Thyroid gland (tissue), 4 donors: Measurements from ENCODE around the gene ANTXR2. TPM values are rescaled to one million over a fixed set of nuclear protein-coding genes. Genes with fewer than 3 reads are reported as not detected.

Experiments
- DNase-seq, 2 donors: peaks; one replicate each; pipeline ENCODE4 v3.0.0-alpha.2; 2019
- H3K27ac ChIP-seq, 3 donors: fragments of 200-600 bp; sonication (generic); 1 replicate in 2 of 3; 2 replicates in 1 of 3; pipeline ENCODE4 v1.5.1; 2016 to 2019; ENCODE audit warnings: mild to moderate bottlenecking in 1 of 3, moderate library complexity in 1 of 3
- H3K27me3 ChIP-seq: fragments of 200-600 bp; sonication (generic); one replicate; pipeline ENCODE4 v1.5.1; 2019
- H3K36me3 ChIP-seq, 2 donors: fragments of 200-600 bp; sonication (generic); one replicate each; pipeline ENCODE4 v1.5.1; 2016 to 2019
- H3K4me1 ChIP-seq, 2 donors: fragments of 200-600 bp; sonication (generic); one replicate each; pipeline ENCODE4 v1.5.1; 2017 to 2019
- H3K4me3 ChIP-seq, 3 donors: fragments of 200-600 bp; sonication (generic); replicated peaks in 1 of 3; 1 replicate in 2 of 3; 2 replicates in 1 of 3; pipeline ENCODE4 v1.5.1; 2016; ENCODE audit warnings: mild to moderate bottlenecking in 1 of 3
- H3K9me3 ChIP-seq: fragments of 200-600 bp; sonication (generic); one replicate; pipeline ENCODE4 v1.5.1; 2017
- POLR2A ChIP-seq, 2 donors: fragments of 450-650 bp; IDR thresholded peaks; one replicate each; pipeline ENCODE4 v1.6.1; 2017; ENCODE audit warnings: antibody characterized with exemption in 2 of 2, mild to moderate bottlenecking in 2 of 2, moderate library complexity in 1 of 2
- WGBS, 2 donors: methylation state at CpG; one replicate each; pipeline ENCODE4 v1.1.5; 2017; 5-methylcytosine and 5-hydroxymethylcytosine counted together
- intact Hi-C: fragments of 100-400 bp; cut with DNase I; formaldehyde crosslinking; loops from one replicate; pipeline ENCODE4 v1.15.1; 2023
- total RNA-seq, 4 donors: library from RNA; depleted of rRNA; stranded (reverse); fragments of >200 nt; gene quantifications; one replicate each; pipeline ENCODE4 v1.2.3, GENCODE V29; 2016
- TF ChIP-seq, protein P1 (sequence below), 6 experiments: fragments of 200-600 bp in 3 of 6; fragments of 450-650 bp in 3 of 6; sonication (generic) in 3 of 6; IDR thresholded peaks; one replicate each; pipeline ENCODE4 v1.5.1; 2016 to 2019; ENCODE audit warnings: antibody characterized with exemption in 6 of 6, mild to moderate bottlenecking in 2 of 6, inconsistent platforms in 1 of 6, moderate library complexity in 1 of 6

ANTXR2 gene
- total RNA-seq, 4 donors from 2014 or later: 21.2 to 46.1 (median 24.3) TPM

DNA sequence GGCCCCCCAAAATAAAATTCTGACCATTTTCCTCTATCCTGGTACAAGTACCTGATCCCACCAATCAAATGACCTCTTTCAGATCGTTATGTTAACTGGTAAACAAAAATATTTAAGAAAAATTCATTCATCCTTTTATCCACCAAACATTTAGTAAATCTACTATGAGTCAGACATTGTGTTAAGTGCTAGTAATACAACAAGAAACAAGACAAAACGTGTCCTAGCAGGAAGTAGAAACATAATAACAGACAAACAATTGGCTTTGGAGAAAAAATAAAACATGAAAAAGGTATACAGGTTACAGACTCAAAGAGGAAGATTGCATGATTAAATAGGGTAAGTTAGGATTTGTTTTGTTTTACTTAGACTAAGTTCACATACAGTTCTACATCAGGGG, 43.7 kb downstream of the ANTXR2 start:
- Histone ChIP-seq H3K36me3 (peaks cover 0 to 1% of the 10 kb centered on the region in 2 donors), H3K9me3 (no peaks in the 10 kb centered on the region), H3K4me3 (no peak overlapping the region), H3K27ac (no peak overlapping the region), H3K4me1 (no peaks in the 10 kb centered on the region), H3K27me3 (no peaks in the 10 kb centered on the region)
- no peak for DNase-seq
- TF ChIP-seq, protein P1, sequence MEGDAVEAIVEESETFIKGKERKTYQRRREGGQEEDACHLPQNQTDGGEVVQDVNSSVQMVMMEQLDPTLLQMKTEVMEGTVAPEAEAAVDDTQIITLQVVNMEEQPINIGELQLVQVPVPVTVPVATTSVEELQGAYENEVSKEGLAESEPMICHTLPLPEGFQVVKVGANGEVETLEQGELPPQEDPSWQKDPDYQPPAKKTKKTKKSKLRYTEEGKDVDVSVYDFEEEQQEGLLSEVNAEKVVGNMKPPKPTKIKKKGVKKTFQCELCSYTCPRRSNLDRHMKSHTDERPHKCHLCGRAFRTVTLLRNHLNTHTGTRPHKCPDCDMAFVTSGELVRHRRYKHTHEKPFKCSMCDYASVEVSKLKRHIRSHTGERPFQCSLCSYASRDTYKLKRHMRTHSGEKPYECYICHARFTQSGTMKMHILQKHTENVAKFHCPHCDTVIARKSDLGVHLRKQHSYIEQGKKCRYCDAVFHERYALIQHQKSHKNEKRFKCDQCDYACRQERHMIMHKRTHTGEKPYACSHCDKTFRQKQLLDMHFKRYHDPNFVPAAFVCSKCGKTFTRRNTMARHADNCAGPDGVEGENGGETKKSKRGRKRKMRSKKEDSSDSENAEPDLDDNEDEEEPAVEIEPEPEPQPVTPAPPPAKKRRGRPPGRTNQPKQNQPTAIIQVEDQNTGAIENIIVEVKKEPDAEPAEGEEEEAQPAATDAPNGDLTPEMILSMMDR (IDR thresholded peaks at IDR 0.05): no peak
- TF ChIP-seq POLR2A (IDR thresholded peaks at IDR 0.05): no peak
- intact Hi-C loops: no loop called here
- 88 to 89% methylated on average over 2 of the region's 2 CpGs for WGBS, 2 donors

GRCh38 chr4:80027611-80028010, 45.4 kb downstream of the ANTXR2 start:
- no peak for DNase-seq
- H3K9me3 ChIP-seq: no peaks in the 10 kb centered on the region
- peaks cover 0 to 3% of the 10 kb centered on the region in 2 donors for H3K36me3 ChIP-seq
- 74 to 80% methylated on average over 2 of the region's 2 CpGs for WGBS, 2 donors
- TF ChIP-seq, protein P1 (IDR thresholded peaks at IDR 0.05): no peak
- H3K27me3 ChIP-seq: no peaks in the 10 kb centered on the region
- intact Hi-C loops: no loop called here
- H3K4me1 ChIP-seq: no peaks in the 10 kb centered on the region
- H3K4me3 ChIP-seq: no peak overlapping the region
- no peak overlapping the region for H3K27ac ChIP-seq

DNA sequence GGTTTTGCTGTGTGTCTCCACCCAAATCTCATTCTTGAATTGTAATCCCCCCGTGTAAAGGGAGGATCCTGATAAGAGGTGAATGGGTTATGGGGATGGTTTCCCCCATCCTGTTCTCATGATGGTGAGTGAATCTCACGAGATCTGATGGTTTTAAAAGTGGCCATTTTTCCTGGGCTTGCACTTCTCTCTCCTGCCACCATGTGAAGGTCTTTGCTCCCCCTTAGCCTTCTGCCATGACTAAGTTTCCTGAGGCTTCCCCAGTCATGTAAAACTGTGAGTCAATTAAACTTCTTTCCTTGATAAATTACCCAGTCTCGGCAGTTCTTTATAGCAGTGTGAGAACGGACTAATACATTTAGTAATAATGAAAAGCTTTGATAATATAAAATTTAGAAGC, 46.9 kb downstream of the ANTXR2 start:
- no peak for TF ChIP-seq POLR2A (IDR thresholded peaks at IDR 0.05)
- TF ChIP-seq, protein P1 (IDR thresholded peaks at IDR 0.05): no peak
- H3K9me3 ChIP-seq: no peaks in the 10 kb centered on the region
- 83 to 92% methylated on average over 4 of the region's 4 CpGs for WGBS, 2 donors
- no peak for DNase-seq
- peaks cover 0 to 3% of the 10 kb centered on the region in 2 donors for H3K36me3 ChIP-seq
- no peaks in the 10 kb centered on the region for H3K27me3 ChIP-seq
- no peak overlapping the region for H3K4me3 ChIP-seq
- intact Hi-C loops: no loop called here
- no peaks in the 10 kb centered on the region for H3K4me1 ChIP-seq
- no peak overlapping the region for H3K27ac ChIP-seq

GRCh38 chr4:80024335-80024734, 48.7 kb downstream of the ANTXR2 start:
- TF ChIP-seq POLR2A (IDR thresholded peaks at IDR 0.05): no peak
- TF ChIP-seq, protein P1 (IDR thresholded peaks at IDR 0.05): no peak
- WGBS, 2 donors: 94 to 100% methylated on average over 1 of the region's 1 CpG
- peaks cover 0 to 3% of the 10 kb centered on the region in 2 donors for H3K36me3 ChIP-seq
- no peaks in the 10 kb centered on the region for H3K27me3 ChIP-seq
- no peaks in the 10 kb centered on the region for H3K4me1 ChIP-seq
- H3K4me3 ChIP-seq: no peak overlapping the region
- H3K27ac ChIP-seq: no peak overlapping the region
- H3K9me3 ChIP-seq: no peaks in the 10 kb centered on the region
- no peak for DNase-seq
- intact Hi-C loops: no loop called here

- Histone ChIP-seq H3K27me3 (no peaks in the 10 kb centered on the region), H3K4me3 (no peak overlapping the region), H3K27ac (no peak overlapping the region), H3K9me3 (no peaks in the 10 kb centered on the region), H3K36me3 (peaks cover 0 to 3% of the 10 kb centered on the region in 2 donors), H3K4me1 (no peaks in the 10 kb centered on the region)
- WGBS, 2 donors: 93 to 95% methylated on average over 3 of the region's 3 CpGs
- intact Hi-C loops: no loop called here
- DNase-seq: no peak
- TF ChIP-seq, protein P1 (IDR thresholded peaks at IDR 0.05): no peak
- TF ChIP-seq POLR2A (IDR thresholded peaks at IDR 0.05): no peak
Measured at GRCh38 chr4:80022282-80022681, 50.7 kb downstream of the ANTXR2 start.
